HEK293 (cell line): ENCODE measurements around the gene ASPDH.

Experiments used
- CTCF ChIA-PET: fragments of 350-600 bp; formaldehyde crosslinking; extraction: SDS; loops from one replicate; lab custom pipeline; 2021; ENCODE audit warnings: antibody characterized with exemption; lab: Yijun Ruan, JAX
- POLR2A ChIA-PET: fragments of 300-600 bp; formaldehyde crosslinking; extraction: SDS; loops from one replicate; lab custom pipeline; 2020; ENCODE audit warnings: antibody characterized with exemption, inconsistent platforms; lab: Yijun Ruan, JAX
- H3K27ac ChIP-seq: fragments of 200-500 bp; sonication (Bioruptor generic); 2 replicates; pipeline ENCODE4 v1.5.1; 2014; ENCODE audit warnings: low read depth, low read length, control low read depth, inconsistent platforms; ENCODE audit errors: extremely low read depth
- H3K36me3 ChIP-seq, 2 experiments: fragments of 200-500 bp in 1 of 2; sonication (Bioruptor generic) in 1 of 2; 1 replicate in 1 of 2; 2 replicates in 1 of 2; pipeline ENCODE4 v1.5.1; 2014 to 2017; ENCODE audit warnings: inconsistent platforms in 2 of 2, low read length in 2 of 2; ENCODE audit not compliant: control insufficient read depth in 2 of 2, insufficient read depth in 1 of 2
- H3K4me1 ChIP-seq: fragments of 200-500 bp; sonication (Bioruptor generic); 2 replicates; pipeline ENCODE4 v1.5.1; 2014; ENCODE audit warnings: mild to moderate bottlenecking, low read length, inconsistent platforms; ENCODE audit not compliant: control insufficient read depth, insufficient read depth
- H3K4me3 ChIP-seq: 2 replicates; pipeline ENCODE4 v1.5.1; 2011; ENCODE audit warnings: low read depth, mild to moderate bottlenecking, control low read depth, low read length, moderate library complexity
- H3K9me3 ChIP-seq: fragments of 200-500 bp; sonication (Bioruptor generic); 2 replicates; pipeline ENCODE4 v1.5.1; 2014; ENCODE audit warnings: low read depth, low read length, inconsistent platforms; ENCODE audit not compliant: control insufficient read depth, insufficient read depth
- EGR2 ChIP-seq: fragments of 450-650 bp; formaldehyde crosslinking; IDR thresholded peaks from 2 replicates; pipeline ENCODE4 v1.5.1; 2016; ENCODE audit warnings: low read depth, missing biosample characterization, missing genetic modification characterization
- GLI4 ChIP-seq: fragments of 450-650 bp; formaldehyde crosslinking; IDR thresholded peaks from 2 replicates; pipeline ENCODE4 v1.5.1; 2016; ENCODE audit warnings: missing biosample characterization, missing genetic modification characterization
- GLIS1 ChIP-seq: fragments of 450-650 bp; formaldehyde crosslinking; IDR thresholded peaks from 2 replicates; pipeline ENCODE4 v1.5.1; 2016; ENCODE audit warnings: missing biosample characterization, missing genetic modification characterization
- KLF17 ChIP-seq: fragments of 450-650 bp; formaldehyde crosslinking; IDR thresholded peaks from 2 replicates; pipeline ENCODE4 v1.5.1; 2016; ENCODE audit warnings: missing biosample characterization, missing genetic modification characterization
- MEIS1 ChIP-seq: sonication (generic); formaldehyde crosslinking; IDR thresholded peaks from 2 replicates; pipeline ENCODE4 v1.8.1; 2022; ENCODE audit warnings: missing genetic modification reagents, mild to moderate bottlenecking, borderline replicate concordance
- OVOL3 ChIP-seq: fragments of 450-650 bp; formaldehyde crosslinking; IDR thresholded peaks from 2 replicates; pipeline ENCODE4 v1.5.1; 2016; ENCODE audit warnings: missing biosample characterization, missing genetic modification characterization
- RBAK ChIP-seq: fragments of 450-650 bp; formaldehyde crosslinking; IDR thresholded peaks from 2 replicates; pipeline ENCODE4 v1.5.1; 2016; ENCODE audit warnings: missing biosample characterization, missing genetic modification characterization
- SETDB1 ChIP-seq: IDR thresholded peaks from one replicate; pipeline ENCODE4 v1.6.1; 2017; ENCODE audit warnings: mild to moderate bottlenecking, low read length, moderate library complexity, mixed read lengths; ENCODE audit not compliant: insufficient read length
- SP3 ChIP-seq: fragments of 450-650 bp; formaldehyde crosslinking; IDR thresholded peaks from 2 replicates; pipeline ENCODE4 v1.5.1; 2016; ENCODE audit warnings: missing biosample characterization, missing genetic modification characterization
- SP7 ChIP-seq: fragments of 450-650 bp; formaldehyde crosslinking; IDR thresholded peaks from 2 replicates; pipeline ENCODE4 v1.5.1; 2016; ENCODE audit warnings: missing biosample characterization, missing genetic modification characterization
- TCF7L2 ChIP-seq: IDR thresholded peaks from 2 replicates; pipeline ENCODE4 v1.6.1; 2011; ENCODE audit warnings: low read depth, mild to moderate bottlenecking, inconsistent platforms, low read length, moderate library complexity, borderline replicate concordance
- ZFHX2 ChIP-seq: fragments of 450-650 bp; formaldehyde crosslinking; conservative IDR thresholded peaks from 2 replicates; pipeline ENCODE4 v1.5.1; 2016; ENCODE audit warnings: missing biosample characterization, missing genetic modification characterization
- ZIC2 ChIP-seq: fragments of 450-650 bp; formaldehyde crosslinking; IDR thresholded peaks from 2 replicates; pipeline ENCODE4 v1.5.1; 2016; ENCODE audit warnings: missing biosample characterization, missing genetic modification characterization
- ZNF274 ChIP-seq, 2 experiments: fragments of 200-500 bp in 1 of 2; fragments of 450-650 bp in 1 of 2; sonication (Bioruptor generic) in 1 of 2; formaldehyde crosslinking in 1 of 2; IDR thresholded peaks; 2 replicates each; pipeline versions ENCODE4 v1.5.1 to v1.6.1; 2014 to 2016; ENCODE audit warnings: borderline replicate concordance in 1 of 2, inconsistent platforms in 1 of 2, low read length in 1 of 2, missing biosample characterization in 1 of 2, missing genetic modification characterization in 1 of 2
- ZNF366 ChIP-seq: fragments of 450-650 bp; formaldehyde crosslinking; conservative IDR thresholded peaks from 2 replicates; pipeline ENCODE4 v1.5.1; 2016; ENCODE audit warnings: missing biosample characterization, missing genetic modification characterization
- ZNF530 ChIP-seq: fragments of 450-650 bp; formaldehyde crosslinking; IDR thresholded peaks from 2 replicates; pipeline ENCODE4 v1.5.1; 2016; ENCODE audit warnings: low read depth, missing biosample characterization, missing genetic modification characterization
- ZNF544 ChIP-seq: fragments of 450-650 bp; formaldehyde crosslinking; IDR thresholded peaks from 2 replicates; pipeline ENCODE4 v1.5.0; 2017; ENCODE audit warnings: missing biosample characterization, missing genetic modification characterization
- ZNF600 ChIP-seq: fragments of 450-650 bp; formaldehyde crosslinking; IDR thresholded peaks from 2 replicates; pipeline ENCODE4 v1.5.1; 2016; ENCODE audit warnings: missing biosample characterization, missing genetic modification characterization
- ZNF660 ChIP-seq: fragments of 450-650 bp; IDR thresholded peaks from 2 replicates; pipeline ENCODE4 v1.5.1; 2018; ENCODE audit warnings: missing biosample characterization, mild to moderate bottlenecking, missing genetic modification characterization
- TF ChIP-seq, protein P1 (sequence below): fragments of 450-650 bp; IDR thresholded peaks from 2 replicates; pipeline ENCODE4 v1.5.1; 2018; ENCODE audit warnings: missing biosample characterization, missing genetic modification characterization
- TF ChIP-seq, protein P2 (sequence below): fragments of 450-650 bp; formaldehyde crosslinking; IDR thresholded peaks from 2 replicates; pipeline ENCODE4 v1.5.1; 2017; ENCODE audit warnings: missing biosample characterization, missing genetic modification characterization
- TF ChIP-seq, protein P3 (sequence below): fragments of 450-650 bp; formaldehyde crosslinking; IDR thresholded peaks from 2 replicates; pipeline ENCODE4 v1.5.1; 2016; ENCODE audit warnings: missing biosample characterization, missing genetic modification characterization

ASPDH gene

GRCh38 chr19:50494186-50495019 lies 19.3 kb downstream of the ASPDH start (continued):
- no peak for TF ChIP-seq GLI4
- TF ChIP-seq ZNF366 (tag by site-specific recombination), result peak; percentile 72

DNA sequence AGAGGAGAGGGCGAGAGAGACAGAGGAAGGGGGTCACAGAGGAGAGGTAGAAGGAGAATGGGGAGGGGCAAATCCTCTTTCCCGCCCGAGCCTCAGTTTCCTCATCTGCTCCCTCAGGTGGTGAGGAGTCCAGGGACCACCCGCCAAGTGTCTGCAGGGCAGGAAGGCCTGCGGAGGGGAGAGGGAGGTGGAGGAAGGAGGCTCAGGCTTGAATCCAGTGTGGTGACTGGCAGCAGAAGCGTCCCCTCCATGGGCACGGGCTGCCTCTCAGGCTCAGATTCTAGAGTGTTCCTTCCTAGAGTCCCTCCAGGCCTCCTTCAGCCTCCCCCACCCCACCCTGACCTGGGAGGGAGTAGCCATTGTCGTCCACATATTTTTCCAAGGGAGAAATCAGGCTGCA lies 20.5 kb downstream of the ASPDH start:
- ChIA-PET POLR2A (no interaction called here), CTCF (no interaction called here)
- Histone ChIP-seq H3K4me3 (no peak overlapping the region), H3K4me1 (no peaks in the 10 kb centered on the region), H3K36me3 (peaks cover 0 to 3% of the 10 kb centered on the region in 2 experiments; a peak in 1 of 3 replicates), H3K9me3 (no peaks in the 10 kb centered on the region), H3K27ac (no peak overlapping the region)
- TF ChIP-seq, protein P1, sequence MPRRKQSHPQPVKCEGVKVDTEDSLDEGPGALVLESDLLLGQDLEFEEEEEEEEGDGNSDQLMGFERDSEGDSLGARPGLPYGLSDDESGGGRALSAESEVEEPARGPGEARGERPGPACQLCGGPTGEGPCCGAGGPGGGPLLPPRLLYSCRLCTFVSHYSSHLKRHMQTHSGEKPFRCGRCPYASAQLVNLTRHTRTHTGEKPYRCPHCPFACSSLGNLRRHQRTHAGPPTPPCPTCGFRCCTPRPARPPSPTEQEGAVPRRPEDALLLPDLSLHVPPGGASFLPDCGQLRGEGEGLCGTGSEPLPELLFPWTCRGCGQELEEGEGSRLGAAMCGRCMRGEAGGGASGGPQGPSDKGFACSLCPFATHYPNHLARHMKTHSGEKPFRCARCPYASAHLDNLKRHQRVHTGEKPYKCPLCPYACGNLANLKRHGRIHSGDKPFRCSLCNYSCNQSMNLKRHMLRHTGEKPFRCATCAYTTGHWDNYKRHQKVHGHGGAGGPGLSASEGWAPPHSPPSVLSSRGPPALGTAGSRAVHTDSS, result no peak
- TF ChIP-seq OVOL3 (tag by site-specific recombination) (no peak), ZNF274 (IDR thresholded peaks at IDR 0.05; ENCODE audit: low read length) (no peak), ZNF274 (tag by site-specific recombination; IDR thresholded peaks at IDR 0.05; ENCODE audit: borderline replicate concordance) (no peak)

GRCh38 chr19:50492303-50493052 lies 21.2 kb downstream of the ASPDH start:
- Histone ChIP-seq H3K4me1 (no peaks in the 10 kb centered on the region), H3K27ac (no peak overlapping the region), H3K36me3 (peaks cover 0 to 3% of the 10 kb centered on the region in 2 experiments; a peak in 1 of 3 replicates), H3K4me3 (no peak overlapping the region), H3K9me3 (no peaks in the 10 kb centered on the region)
- ChIA-PET POLR2A (no interaction called here), CTCF (no interaction called here)
- TF ChIP-seq, protein P1, result peak; percentile 80
- 0 out of 2 replicates have a peak, but pooled peaks have one; percentile 25 for TF ChIP-seq ZNF530
- TF ChIP-seq SP3 (tag by site-specific recombination), result peak; percentile 45
- peak; percentile 63 for TF ChIP-seq KLF17 (tag by site-specific recombination)
- no peak for TF ChIP-seq MEIS1 (CRISPR knock-in tag)
- TF ChIP-seq RBAK (tag by site-specific recombination), result no peak
- TF ChIP-seq GLIS1 (tag by site-specific recombination), result peak; percentile 76
- TF ChIP-seq, protein P2, sequence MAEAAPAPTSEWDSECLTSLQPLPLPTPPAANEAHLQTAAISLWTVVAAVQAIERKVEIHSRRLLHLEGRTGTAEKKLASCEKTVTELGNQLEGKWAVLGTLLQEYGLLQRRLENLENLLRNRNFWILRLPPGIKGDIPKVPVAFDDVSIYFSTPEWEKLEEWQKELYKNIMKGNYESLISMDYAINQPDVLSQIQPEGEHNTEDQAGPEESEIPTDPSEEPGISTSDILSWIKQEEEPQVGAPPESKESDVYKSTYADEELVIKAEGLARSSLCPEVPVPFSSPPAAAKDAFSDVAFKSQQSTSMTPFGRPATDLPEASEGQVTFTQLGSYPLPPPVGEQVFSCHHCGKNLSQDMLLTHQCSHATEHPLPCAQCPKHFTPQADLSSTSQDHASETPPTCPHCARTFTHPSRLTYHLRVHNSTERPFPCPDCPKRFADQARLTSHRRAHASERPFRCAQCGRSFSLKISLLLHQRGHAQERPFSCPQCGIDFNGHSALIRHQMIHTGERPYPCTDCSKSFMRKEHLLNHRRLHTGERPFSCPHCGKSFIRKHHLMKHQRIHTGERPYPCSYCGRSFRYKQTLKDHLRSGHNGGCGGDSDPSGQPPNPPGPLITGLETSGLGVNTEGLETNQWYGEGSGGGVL (tag by site-specific recombination), result peak; percentile 71; the same call in 1 of the 2 replicates
- 0 out of 2 replicates have a peak, but pooled peaks have one; percentile 11 for TF ChIP-seq ZNF600 (tag by site-specific recombination)
- no peak for TF ChIP-seq ZNF544 (tag by site-specific recombination)
- TF ChIP-seq SETDB1, result no peak
- TF ChIP-seq SP7 (tag by site-specific recombination), result peak; percentile 11; the same call in 1 of the 2 replicates
- TF ChIP-seq, protein P3, sequence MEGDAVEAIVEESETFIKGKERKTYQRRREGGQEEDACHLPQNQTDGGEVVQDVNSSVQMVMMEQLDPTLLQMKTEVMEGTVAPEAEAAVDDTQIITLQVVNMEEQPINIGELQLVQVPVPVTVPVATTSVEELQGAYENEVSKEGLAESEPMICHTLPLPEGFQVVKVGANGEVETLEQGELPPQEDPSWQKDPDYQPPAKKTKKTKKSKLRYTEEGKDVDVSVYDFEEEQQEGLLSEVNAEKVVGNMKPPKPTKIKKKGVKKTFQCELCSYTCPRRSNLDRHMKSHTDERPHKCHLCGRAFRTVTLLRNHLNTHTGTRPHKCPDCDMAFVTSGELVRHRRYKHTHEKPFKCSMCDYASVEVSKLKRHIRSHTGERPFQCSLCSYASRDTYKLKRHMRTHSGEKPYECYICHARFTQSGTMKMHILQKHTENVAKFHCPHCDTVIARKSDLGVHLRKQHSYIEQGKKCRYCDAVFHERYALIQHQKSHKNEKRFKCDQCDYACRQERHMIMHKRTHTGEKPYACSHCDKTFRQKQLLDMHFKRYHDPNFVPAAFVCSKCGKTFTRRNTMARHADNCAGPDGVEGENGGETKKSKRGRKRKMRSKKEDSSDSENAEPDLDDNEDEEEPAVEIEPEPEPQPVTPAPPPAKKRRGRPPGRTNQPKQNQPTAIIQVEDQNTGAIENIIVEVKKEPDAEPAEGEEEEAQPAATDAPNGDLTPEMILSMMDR (tag by site-specific recombination), result peak; percentile 46; the same call in 1 of the 2 replicates
- peak; percentile 45 for TF ChIP-seq ZIC2 (tag by site-specific recombination)
- no peak for TF ChIP-seq TCF7L2
- 0 out of 2 replicates have a peak, but pooled peaks have one; percentile 63 for TF ChIP-seq ZNF660 (tag by site-specific recombination)
- peak; percentile 81; the same call in 1 of the 2 replicates for TF ChIP-seq EGR2 (tag by site-specific recombination)
- TF ChIP-seq ZFHX2 (tag by site-specific recombination), result peak; percentile 74
- TF ChIP-seq ZNF366 (tag by site-specific recombination), result peak; percentile 77; the same call in 1 of the 2 replicates
